Activated CD8-positive, alpha-beta memory T cell treated with anti-CD3 and anti-CD28 coated beads for 48 hours (primary cell): ENCODE measurements around the gene ATXN1.

ENCODE experiments used
- DNase-seq, 3 experiments: peaks; one replicate each; pipeline ENCODE4 v3.0.0-alpha.2; 2020; ENCODE audit warnings: low read depth in 2 of 3, low spot score in 2 of 3

The ATXN1 gene

GRCh38 chr6:16374016-16374415 is 387.2 kb downstream of the ATXN1 start:
- DNase-seq, result no peak

GRCh38 chr6:16372029-16372776 is 389.1 kb downstream of the ATXN1 start:
- no peak for DNase-seq

DNA sequence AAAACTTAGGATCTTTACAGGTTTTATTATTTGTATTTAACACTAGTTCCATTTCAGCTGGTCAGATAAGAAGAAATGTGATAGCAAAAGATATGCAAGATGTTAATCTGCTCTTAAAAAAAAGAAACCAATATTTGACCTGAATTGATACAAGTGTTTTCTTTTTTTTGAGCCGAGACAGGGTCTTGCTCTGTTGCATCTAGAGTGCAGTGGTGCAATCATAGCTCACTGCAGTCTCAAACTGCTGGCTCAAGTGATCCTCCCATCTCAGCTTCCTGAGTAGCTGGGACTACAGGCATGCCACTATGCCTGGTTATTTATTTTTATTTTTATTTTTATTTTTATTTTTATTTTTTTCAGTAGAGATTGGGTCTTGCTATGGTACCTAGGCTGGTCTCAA is 389.9 kb downstream of the ATXN1 start:
- no peak for DNase-seq

- no peak for DNase-seq
Observed at GRCh38 chr6:16370943-16371342, 390.3 kb downstream of the ATXN1 start.

DNA sequence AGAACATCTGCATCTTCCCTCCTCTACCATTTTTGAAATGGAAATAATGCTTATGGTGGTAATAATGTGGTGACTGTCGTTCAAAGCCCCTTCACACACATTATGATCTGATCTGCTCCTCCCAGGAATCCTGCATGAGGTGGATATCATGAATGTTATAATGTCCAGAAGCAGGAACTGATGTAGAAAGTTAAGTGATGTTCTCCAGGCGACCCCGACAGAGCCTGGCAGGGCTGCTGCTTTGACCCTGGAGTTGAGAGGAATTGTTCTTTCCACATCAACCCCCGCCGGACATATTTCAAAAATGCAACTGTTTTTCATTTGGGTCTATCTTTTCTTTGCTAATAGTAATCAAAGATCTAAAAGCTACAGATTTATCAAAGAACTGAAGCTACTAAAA is 391.3 kb downstream of the ATXN1 start:
- no peak for DNase-seq

DNA sequence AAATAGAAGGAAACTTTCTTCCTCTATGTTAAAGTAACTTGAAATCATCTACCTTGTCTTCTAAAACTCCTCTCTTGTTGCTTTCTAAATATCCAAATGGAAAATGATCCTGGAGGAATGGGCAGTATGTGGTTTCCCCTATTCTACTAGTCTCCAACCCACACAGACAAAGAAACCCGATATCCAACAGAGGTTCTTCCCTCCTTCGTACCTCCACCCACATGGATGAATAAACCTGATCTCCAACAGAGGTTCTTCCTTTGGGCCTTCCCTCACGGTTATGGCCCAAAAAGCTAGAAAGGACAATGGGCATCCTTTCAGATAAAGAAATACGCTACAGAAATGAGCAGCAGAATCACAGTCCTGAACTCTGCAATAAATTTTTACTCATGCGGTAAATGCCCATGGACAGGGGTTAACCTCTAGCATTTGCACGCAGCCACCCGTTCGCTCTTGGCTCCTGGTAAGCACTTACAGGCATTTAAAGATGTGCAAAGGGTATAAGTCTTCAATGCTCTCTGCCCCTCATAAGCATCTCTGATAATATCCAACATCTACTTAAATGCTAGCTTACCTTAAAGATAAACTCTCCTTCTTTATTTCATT is 392.0 kb downstream of the ATXN1 start:
- DNase-seq, result no peak

DNA sequence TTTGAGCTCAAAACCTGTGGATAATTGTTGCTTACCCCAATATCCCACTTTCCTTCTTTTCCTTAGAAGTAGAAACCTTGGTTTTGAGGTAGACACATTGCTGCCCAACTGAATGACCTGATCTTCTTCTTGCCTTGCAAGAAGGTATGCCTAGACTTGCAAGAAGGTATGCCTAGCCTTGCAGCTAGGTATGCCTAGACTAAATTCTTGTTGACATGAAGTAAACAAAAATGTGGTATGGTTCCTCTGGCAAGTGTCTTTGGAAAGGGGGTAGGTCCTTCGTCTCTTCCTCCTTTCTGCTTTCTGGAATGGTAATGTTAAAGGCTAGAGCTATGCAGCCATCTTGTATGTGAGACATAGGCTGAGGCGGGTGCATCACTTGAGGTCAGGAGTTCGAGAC is 393.7 kb downstream of the ATXN1 start:
- no peak for DNase-seq

GRCh38 chr6:16363749-16364148 is 397.5 kb downstream of the ATXN1 start:
- DNase-seq, result no peak

DNA sequence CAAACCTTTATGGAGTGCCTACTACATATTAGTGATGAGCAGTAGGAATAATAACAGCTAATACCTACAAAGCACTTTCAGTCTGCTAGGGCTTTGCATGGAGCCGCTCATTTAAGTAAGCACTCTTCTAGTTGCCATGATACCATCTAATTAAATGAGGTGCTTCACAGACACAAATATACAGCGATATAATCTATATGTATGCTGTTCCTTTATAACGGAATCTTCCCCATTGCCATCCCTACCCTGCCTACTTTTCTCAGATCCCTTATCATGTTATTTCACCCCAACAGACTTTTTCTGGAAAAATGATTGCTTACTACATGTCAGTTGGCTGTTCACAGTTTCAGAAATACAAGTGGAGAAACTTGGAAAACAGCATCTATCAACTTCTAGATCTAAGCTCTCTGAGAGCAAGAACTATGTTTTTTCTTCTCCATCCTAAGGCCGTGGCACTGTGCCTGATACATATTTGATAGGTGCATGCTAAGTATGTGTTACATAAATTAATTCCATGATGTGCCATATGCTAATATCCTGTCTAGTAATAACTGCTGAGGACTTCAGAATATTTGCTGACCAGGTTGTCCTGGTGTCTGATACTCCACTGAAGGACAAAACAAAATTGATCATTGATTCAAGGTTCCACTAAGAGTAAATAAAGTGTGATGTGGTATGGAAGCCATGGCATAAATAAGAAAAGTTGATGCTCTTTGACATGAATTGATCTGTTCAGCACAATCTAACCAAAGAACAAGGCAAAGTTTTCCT is 398.3 kb downstream of the ATXN1 start:
- no peak for DNase-seq

DNA sequence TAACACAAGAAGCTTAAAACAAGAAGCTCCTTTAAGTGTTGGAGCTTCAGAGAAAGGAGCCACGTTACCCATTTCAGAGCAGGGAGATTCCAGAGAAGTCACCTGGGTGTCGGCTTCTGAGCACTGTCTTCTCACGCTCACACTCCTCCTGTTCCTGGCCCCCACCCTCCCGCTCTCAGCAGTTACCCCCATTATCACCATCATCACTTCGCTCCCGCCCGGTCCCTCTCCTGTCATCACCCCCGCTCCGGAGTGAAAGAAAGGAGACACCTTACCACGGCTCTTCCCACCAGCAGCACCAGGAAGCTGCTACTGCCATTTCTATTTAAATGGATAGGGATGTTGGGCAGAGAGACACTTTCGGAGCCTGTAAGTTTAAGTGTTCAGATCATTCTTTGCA is 399.0 kb downstream of the ATXN1 start:
- no peak for DNase-seq

GRCh38 chr6:16361861-16362260 is 399.4 kb downstream of the ATXN1 start:
- no peak for DNase-seq

DNA sequence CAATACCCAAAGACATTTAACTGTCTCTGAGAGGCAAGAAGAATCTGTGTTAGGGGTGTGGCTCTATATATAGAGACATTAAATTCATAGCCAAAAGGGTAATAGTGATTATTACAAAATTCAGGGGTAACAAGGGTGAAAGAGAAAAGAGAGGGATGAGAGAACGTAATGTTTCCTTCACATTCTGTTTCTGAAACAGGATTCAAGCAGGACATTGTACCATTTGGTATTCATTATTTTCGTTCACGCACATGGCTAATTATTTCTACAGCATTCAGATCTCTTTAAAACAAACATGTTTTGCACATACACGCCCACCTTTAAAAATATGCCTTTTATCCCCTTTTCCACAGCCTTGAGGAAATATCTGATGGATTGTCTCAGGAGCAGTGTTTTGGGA is 400.1 kb downstream of the ATXN1 start:
- DNase-seq, result no peak

- no peak for DNase-seq
Observed at GRCh38 chr6:16360365-16360764, 400.9 kb downstream of the ATXN1 start.

DNA sequence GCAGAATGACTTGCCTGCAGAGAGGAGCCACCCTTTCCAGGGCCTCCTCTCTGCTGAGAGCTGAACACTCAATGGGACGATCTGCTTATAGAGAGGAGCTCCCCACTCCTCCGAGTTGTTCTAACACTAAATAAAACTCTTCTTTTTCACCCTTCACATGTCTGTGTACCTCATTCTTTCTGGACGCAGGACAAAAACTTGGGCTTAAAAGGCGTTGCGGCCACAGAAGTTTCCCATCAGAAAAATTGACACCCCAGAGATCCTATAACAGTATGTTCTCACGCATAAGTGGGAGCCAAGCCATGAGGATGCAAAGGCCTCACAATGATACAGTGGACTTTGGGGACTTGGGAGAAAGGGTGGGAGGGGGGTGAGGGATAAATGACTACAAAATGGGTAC is 401.7 kb downstream of the ATXN1 start:
- DNase-seq, result no peak

DNA sequence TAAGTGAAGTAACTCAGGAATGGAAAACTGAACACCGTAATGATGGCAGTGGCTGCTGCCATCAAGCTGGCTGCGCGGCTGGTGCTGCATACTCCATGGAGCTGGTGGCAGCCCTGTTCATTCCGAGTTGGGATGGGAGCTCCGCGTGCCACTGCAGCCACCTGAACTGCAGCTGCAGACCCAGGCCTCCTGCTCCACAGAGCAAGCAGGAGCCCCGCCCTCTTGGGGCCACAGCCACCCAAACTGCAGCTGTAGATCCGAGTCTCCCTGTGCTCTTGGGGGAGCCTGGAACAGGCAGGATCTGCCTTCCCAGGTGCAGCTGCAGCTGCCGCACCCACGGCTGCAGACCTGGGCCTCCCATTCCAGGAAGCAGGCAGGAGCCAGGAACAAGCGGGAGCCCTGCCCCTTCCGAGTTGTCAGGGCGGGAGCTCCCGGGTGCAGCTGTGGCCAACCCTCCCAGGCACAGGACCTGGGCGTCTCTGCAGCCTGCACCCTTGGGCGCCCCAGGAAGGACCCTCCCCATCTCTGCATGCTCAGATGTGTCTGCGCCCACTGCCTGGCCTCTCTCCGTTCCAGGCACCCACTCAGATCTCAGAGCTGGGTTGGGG is 402.6 kb downstream of the ATXN1 start:
- no peak for DNase-seq

DNA sequence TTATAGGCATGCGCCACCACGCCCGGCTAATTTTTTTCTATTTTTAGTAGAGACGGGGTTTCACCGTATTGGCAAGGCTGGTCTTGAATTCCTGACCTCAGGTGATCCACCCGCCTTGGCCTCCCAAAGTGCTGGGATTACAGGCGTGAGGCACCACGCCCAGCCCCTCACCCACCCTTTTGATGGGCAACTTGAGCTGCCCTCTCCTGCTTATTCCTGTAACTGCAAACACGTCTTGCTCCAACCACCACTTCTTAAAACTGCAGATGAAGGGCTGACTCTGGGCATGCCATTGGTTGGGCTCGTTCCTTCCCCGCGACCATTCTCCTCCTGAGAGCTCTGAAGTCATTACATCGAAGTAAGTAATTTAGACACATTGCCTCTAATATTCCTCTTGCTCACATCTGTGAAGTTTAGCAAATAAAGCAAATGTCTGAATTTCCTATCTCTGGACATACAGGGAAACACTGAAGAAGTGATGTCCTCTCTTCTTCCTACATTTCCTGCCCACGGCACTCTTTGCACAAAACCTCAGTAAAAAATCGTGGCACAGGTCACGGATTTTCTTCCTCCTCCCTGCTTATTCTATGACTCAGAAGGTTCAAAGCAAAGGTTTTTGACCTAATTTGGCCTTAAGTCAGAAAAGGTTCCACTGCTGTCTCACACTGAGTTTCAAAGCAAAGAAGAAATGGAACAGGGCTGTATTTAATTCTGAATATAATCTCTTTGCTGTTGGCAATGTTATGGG is 405.4 kb downstream of the ATXN1 start:
- no peak for DNase-seq

GRCh38 chr6:16355238-16355637 is 406.0 kb downstream of the ATXN1 start:
- DNase-seq, result no peak

DNA sequence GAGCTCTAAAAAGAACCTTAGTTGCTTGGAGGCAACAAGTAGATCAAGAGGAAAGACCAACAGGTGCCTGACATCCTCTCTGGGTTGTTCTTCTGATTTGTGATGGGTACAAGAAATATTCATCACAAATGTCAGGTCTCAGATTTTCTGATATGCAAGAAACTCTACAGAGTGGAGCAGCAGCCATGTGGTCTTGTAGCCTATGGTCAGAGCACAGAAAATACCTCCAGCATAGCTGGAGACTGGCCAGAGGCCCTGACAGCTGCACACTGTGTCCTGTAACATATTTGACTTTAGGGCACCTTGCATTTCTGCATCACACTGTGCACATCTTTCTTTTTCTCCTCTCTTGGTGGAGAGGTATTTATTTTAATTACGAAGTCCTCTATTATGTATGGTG is 406.6 kb downstream of the ATXN1 start:
- DNase-seq, result no peak

GRCh38 chr6:16352821-16353438 is 408.3 kb downstream of the ATXN1 start:
- DNase-seq, result no peak

- DNase-seq, result no peak
Observed at GRCh38 chr6:16352258-16352635, 409.0 kb downstream of the ATXN1 start.

- no peak for DNase-seq
Observed at GRCh38 chr6:16349544-16349943, 411.7 kb downstream of the ATXN1 start.
